Myocyte (in vitro differentiated cells): ENCODE measurements around the gene TEX14. TPM values are rescaled to one million over a fixed set of nuclear protein-coding genes. Genes with fewer than 3 reads are reported as not detected.

Source experiments
- total RNA-seq: library from RNA; depleted of rRNA; stranded (reverse); fragments of >200 nt; gene quantifications from 2 replicates; pipeline ENCODE4 v1.2.3, GENCODE V29; 2014

The TEX14 gene
- total RNA-seq, 1 donor from 2014 or later, result 0.48 TPM

Other genes starting within 250 kb of the TEX14 start
- gene HSF5, start 203.6 kb downstream of the TEX14 start, total RNA-seq, result not detected in 2 replicates
- gene MTMR4, start 177.4 kb downstream of the TEX14 start, total RNA-seq, result 28.4 and 37.4 TPM in 2 replicates
- gene RAD51C, start 557 bp upstream of the TEX14 start, total RNA-seq, result 28.0 and 31.7 TPM in 2 replicates
- 3.4 and 11.1 TPM in 2 replicates for gene PPM1E, start 63.8 kb upstream of the TEX14 start, total RNA-seq